Measurements from ENCODE around the gene NSUN5.
"Not testable (repeated sequence)": the region's sequence is repeated elsewhere in the genome, so short reads cannot be mapped to it uniquely, and the experiment has no call there.

NSUN5 gene

DNA sequence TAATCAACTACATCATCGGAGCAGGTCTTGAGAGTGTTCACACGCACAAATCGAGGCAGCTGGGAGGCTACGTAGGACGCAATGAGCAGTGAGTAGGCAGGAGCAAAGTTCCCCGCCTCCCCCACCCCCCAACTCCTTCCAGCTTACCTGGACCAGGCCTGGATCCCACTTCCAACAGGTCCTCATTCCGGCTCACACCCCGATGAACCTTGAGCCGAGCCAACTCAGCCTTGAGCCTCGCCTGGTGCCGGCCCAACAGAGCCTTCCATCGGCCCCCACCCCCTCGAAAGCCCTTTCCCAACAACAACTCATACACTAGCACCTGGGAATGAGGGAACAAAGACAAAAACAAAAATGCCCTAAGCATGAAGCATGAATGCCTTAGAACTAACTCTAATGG, 1.2 kb downstream of the NSUN5 start (continued):
- TF ChIP-seq, protein P1, sequence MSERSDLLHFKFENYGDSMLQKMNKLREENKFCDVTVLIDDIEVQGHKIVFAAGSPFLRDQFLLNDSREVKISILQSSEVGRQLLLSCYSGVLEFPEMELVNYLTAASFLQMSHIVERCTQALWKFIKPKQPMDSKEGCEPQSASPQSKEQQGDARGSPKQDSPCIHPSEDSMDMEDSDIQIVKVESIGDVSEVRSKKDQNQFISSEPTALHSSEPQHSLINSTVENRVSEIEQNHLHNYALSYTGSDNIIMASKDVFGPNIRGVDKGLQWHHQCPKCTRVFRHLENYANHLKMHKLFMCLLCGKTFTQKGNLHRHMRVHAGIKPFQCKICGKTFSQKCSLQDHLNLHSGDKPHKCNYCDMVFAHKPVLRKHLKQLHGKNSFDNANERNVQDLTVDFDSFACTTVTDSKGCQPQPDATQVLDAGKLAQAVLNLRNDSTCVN (tag by site-specific recombination; optimal IDR thresholded peaks at IDR 0.05), result no peak
- TF ChIP-seq SALL2 (tag by site-specific recombination; IDR thresholded peaks at IDR 0.05; ENCODE audit: borderline replicate concordance) (no peak), ZNF621 (tag by site-specific recombination; IDR thresholded peaks at IDR 0.05) (no peak), ZNF19 (tag by site-specific recombination; IDR thresholded peaks at IDR 0.05; ENCODE audit: low read depth) (no peak), ZNF10 (tag by site-specific recombination; IDR thresholded peaks at IDR 0.05) (no peak), ZNF596 (tag by site-specific recombination; IDR thresholded peaks at IDR 0.05) (no peak), ZNF366 (tag by site-specific recombination; conservative IDR thresholded peaks at IDR 0.05) (no peak), SCRT2 (tag by site-specific recombination; IDR thresholded peaks at IDR 0.05) (no peak), HOXA7 (CRISPR knock-in tag; IDR thresholded peaks at IDR 0.05; ENCODE audit: borderline replicate concordance) (no peak)

DNA sequence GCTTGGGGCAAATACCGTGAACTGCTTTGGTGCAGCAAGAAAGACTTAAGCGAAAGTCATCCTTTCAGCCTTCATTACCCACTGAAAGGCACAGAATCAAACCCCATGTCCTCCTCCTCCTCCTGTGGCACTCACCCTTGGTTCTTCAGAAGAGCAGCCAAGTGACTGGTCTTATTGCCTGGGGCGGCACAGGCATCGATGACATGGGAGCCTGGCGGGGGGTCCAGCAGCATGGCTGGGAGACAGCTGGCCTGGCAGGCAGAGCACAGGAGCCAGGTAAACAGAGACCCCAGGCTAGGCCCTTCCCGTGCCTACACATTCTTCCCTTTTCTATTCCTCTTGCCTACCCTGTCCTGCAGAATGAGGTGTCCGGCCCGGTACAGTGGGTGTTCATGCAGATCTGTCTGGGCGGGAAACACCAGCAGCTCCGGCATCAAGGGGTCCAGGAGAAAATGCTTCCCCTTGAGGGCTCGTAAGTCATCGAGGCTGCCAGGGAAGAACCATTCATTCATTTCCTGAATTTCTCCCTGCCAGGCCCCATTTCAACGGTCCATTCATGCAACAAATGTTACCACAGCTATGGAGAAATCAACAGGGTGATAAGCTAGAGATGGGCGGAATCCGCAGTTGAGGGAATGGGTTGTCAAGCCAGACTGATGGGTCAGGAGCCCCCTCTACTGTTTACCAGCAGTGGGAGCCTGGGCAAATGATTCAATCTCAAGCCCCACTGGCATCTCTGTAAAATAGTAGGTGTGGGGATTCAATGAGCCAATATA, 3.8 kb downstream of the NSUN5 start:
- H3K9me3 ChIP-seq (ENCODE audit: control insufficient read depth, insufficient read depth, low read depth, low read length); H3K27ac ChIP-seq (ENCODE audit: extremely low read depth, low read depth, low read length); H3K4me1 ChIP-seq (ENCODE audit: control insufficient read depth, insufficient read depth, low read length); H3K4me3 ChIP-seq (ENCODE audit: low read depth, low read length); POLR2A ChIA-PET: not testable (repeated sequence)
- H3K36me3 ChIP-seq (ENCODE audit: control insufficient read depth in 2 of 2, insufficient read depth in 1 of 2, low read length in 2 of 2), result peaks cover 8 to 36% of the 10 kb centered on the region in 2 experiments; a peak in 2 of 3 replicates
- CTCF ChIA-PET, result interaction anchor here (0.7 kb wide), 1 partner anchor 146 kb away, joined by 3 read pairs; no protein-coding TSS in a partner anchor

DNA sequence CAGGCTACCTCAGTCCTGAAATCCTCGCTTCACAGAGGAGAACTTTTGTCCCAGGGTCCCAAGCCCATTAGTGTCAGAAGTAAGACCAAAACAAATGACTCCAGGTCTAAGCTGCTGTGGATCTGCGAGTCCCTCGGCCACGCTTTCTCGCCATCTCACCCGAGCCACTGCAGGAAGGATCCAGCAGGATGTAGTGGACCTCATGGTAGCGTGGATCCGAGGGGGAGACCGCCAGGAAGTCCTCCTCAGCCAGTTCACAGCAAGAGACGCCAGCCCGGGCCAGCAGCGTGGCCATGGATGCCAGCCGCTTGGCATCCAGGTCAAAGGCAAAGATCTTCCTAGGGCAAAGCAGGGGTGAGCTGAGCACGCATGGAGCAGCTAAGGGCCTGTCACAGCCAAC, 4.6 kb downstream of the NSUN5 start:
- Histone ChIP-seq H3K27ac (ENCODE audit: extremely low read depth, low read depth, low read length) (no peak overlapping the region), H3K9me3 (ENCODE audit: control insufficient read depth, insufficient read depth, low read depth, low read length) (no peaks in the 10 kb centered on the region), H3K4me1 (ENCODE audit: control insufficient read depth, insufficient read depth, low read length) (no peaks in the 10 kb centered on the region), H3K4me3 (ENCODE audit: low read depth, low read length) (no peak overlapping the region), H3K36me3 (ENCODE audit: control insufficient read depth in 2 of 2, insufficient read depth in 1 of 2, low read length in 2 of 2) (peaks cover 8 to 36% of the 10 kb centered on the region in 2 experiments; a peak in 2 of 3 replicates)
- no peak for TF ChIP-seq ZNF623 (tag by site-specific recombination; IDR thresholded peaks at IDR 0.05)
- no peak for TF ChIP-seq MYNN (tag by site-specific recombination; IDR thresholded peaks at IDR 0.05; ENCODE audit: borderline replicate concordance)
- TF ChIP-seq ZNF19 (tag by site-specific recombination; IDR thresholded peaks at IDR 0.05; ENCODE audit: low read depth), result no peak
- TF ChIP-seq ZNF658 (tag by site-specific recombination; IDR thresholded peaks at IDR 0.05), result no peak
- no peak for TF ChIP-seq ZNF510 (tag by site-specific recombination; IDR thresholded peaks at IDR 0.05; ENCODE audit: insufficient replicate concordance)
- no peak for TF ChIP-seq ZNF670 (tag by site-specific recombination; IDR thresholded peaks at IDR 0.05; ENCODE audit: low read depth)
- TF ChIP-seq ZBTB21 (tag by site-specific recombination; IDR thresholded peaks at IDR 0.05), result no peak
- TF ChIP-seq ZNF677 (tag by site-specific recombination; IDR thresholded peaks at IDR 0.05), result no peak
- TF ChIP-seq, protein P2, sequence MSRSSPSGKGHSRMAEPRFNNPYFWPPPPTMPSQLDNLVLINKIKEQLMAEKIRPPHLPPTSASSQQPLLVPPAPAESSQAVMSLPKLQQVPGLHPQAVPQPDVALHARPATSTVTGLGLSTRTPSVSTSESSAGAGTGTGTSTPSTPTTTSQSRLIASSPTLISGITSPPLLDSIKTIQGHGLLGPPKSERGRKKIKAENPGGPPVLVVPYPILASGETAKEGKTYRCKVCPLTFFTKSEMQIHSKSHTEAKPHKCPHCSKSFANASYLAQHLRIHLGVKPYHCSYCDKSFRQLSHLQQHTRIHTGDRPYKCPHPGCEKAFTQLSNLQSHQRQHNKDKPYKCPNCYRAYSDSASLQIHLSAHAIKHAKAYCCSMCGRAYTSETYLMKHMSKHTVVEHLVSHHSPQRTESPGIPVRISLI (tag by site-specific recombination; IDR thresholded peaks at IDR 0.05), result no peak
- TF ChIP-seq WT1 (tag by site-specific recombination; IDR thresholded peaks at IDR 0.05), result no peak
- TF ChIP-seq, protein P3, sequence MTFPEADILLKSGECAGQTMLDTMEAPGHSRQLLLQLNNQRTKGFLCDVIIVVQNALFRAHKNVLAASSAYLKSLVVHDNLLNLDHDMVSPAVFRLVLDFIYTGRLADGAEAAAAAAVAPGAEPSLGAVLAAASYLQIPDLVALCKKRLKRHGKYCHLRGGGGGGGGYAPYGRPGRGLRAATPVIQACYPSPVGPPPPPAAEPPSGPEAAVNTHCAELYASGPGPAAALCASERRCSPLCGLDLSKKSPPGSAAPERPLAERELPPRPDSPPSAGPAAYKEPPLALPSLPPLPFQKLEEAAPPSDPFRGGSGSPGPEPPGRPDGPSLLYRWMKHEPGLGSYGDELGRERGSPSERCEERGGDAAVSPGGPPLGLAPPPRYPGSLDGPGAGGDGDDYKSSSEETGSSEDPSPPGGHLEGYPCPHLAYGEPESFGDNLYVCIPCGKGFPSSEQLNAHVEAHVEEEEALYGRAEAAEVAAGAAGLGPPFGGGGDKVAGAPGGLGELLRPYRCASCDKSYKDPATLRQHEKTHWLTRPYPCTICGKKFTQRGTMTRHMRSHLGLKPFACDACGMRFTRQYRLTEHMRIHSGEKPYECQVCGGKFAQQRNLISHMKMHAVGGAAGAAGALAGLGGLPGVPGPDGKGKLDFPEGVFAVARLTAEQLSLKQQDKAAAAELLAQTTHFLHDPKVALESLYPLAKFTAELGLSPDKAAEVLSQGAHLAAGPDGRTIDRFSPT (tag by site-specific recombination; IDR thresholded peaks at IDR 0.05), result no peak
- TF ChIP-seq, protein P4, sequence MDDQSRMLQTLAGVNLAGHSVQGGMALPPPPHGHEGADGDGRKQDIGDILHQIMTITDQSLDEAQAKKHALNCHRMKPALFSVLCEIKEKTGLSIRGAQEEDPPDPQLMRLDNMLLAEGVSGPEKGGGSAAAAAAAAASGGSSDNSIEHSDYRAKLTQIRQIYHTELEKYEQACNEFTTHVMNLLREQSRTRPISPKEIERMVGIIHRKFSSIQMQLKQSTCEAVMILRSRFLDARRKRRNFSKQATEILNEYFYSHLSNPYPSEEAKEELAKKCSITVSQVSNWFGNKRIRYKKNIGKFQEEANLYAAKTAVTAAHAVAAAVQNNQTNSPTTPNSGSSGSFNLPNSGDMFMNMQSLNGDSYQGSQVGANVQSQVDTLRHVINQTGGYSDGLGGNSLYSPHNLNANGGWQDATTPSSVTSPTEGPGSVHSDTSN (CRISPR knock-in tag; IDR thresholded peaks at IDR 0.05), result no peak
- TF ChIP-seq ZNF2 (tag by site-specific recombination; IDR thresholded peaks at IDR 0.05), result no peak
- TF ChIP-seq, protein P5, sequence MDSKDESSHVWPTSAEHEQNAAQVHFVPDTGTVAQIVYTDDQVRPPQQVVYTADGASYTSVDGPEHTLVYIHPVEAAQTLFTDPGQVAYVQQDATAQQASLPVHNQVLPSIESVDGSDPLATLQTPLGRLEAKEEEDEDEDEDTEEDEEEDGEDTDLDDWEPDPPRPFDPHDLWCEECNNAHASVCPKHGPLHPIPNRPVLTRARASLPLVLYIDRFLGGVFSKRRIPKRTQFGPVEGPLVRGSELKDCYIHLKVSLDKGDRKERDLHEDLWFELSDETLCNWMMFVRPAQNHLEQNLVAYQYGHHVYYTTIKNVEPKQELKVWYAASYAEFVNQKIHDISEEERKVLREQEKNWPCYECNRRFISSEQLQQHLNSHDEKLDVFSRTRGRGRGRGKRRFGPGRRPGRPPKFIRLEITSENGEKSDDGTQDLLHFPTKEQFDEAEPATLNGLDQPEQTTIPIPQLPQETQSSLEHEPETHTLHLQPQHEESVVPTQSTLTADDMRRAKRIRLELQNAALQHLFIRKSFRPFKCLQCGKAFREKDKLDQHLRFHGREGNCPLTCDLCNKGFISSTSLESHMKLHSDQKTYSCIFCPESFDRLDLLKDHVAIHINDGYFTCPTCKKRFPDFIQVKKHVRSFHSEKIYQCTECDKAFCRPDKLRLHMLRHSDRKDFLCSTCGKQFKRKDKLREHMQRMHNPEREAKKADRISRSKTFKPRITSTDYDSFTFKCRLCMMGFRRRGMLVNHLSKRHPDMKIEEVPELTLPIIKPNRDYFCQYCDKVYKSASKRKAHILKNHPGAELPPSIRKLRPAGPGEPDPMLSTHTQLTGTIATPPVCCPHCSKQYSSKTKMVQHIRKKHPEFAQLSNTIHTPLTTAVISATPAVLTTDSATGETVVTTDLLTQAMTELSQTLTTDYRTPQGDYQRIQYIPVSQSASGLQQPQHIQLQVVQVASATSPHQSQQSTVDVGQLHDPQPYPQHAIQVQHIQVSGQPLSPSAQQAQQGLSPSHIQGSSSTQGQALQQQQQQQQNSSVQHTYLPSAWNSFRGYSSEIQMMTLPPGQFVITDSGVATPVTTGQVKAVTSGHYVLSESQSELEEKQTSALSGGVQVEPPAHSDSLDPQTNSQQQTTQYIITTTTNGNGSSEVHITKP (tag by site-specific recombination; IDR thresholded peaks at IDR 0.05), result no peak
- TF ChIP-seq ZNF843 (tag by site-specific recombination; IDR thresholded peaks at IDR 0.05), result no peak
- ChIA-PET POLR2A (no interaction called here), CTCF (no interaction called here)
